Subcutaneous adipose tissue (tissue), 4 donors: ENCODE results near the gene PRSS22. TPM values are rescaled to one million over a fixed set of nuclear protein-coding genes. Genes with fewer than 3 reads are reported as not detected.

ENCODE experiments used
- CTCF ChIP-seq: fragments of 450-650 bp; IDR thresholded peaks from one replicate; pipeline ENCODE4 v1.5.1; 2016; ENCODE audit warnings: low read depth, mild to moderate bottlenecking, control low read depth, antibody characterized with exemption, moderate library complexity
- total RNA-seq, 4 donors: library from RNA; depleted of rRNA; stranded (reverse); fragments of >200 nt; gene quantifications; one replicate each; pipeline ENCODE4 v1.1.0, GENCODE V29; 2016

The PRSS22 gene
- total RNA-seq, 4 donors from 2014 or later: 1.5 TPM; not detected in 3

- TF ChIP-seq CTCF: no peak
Observed at GRCh38 chr16:2814551-2815298, 43.2 kb downstream of the PRSS22 start.

- TF ChIP-seq CTCF: no peak
Observed at GRCh38 chr16:2813771-2814221, 44.2 kb downstream of the PRSS22 start.

- TF ChIP-seq CTCF: no peak
Observed at GRCh38 chr16:2811703-2812471, 46.1 kb downstream of the PRSS22 start.

- TF ChIP-seq CTCF: no peak
Observed at GRCh38 chr16:2810651-2811050, 47.3 kb downstream of the PRSS22 start.

- no peak for TF ChIP-seq CTCF
Observed at GRCh38 chr16:2809149-2809760, 48.7 kb downstream of the PRSS22 start.

GRCh38 chr16:2808181-2808580, 49.8 kb downstream of the PRSS22 start:
- no peak for TF ChIP-seq CTCF

GRCh38 chr16:2806286-2806685, 51.7 kb downstream of the PRSS22 start:
- no peak for TF ChIP-seq CTCF
